HG03469 (cell line): ENCODE data around the gene GHR.

Experiments
- ATAC-seq: cut with Tn5 transposase; IDR thresholded peaks from one replicate; pipeline ENCODE4 v1.9.1; 2021; ENCODE audit warnings: mild to moderate bottlenecking, moderate library complexity, moderate number of reproducible peaks; ENCODE audit not compliant: unreplicated experiment

The GHR gene

GRCh38 chr5:42423285-42424165, at the start of gene GHR:
Gene GHR (plus strand): TSS chr5:42423439. CDS start chr5:42565875, 142,436 bp downstream.
- peak; percentile 79 for ATAC-seq

GRCh38 chr5:42374679-42375273, 48.5 kb upstream of the GHR start:
- no peak for ATAC-seq

GRCh38 chr5:42377496-42377895, 45.7 kb upstream of the GHR start:
- no peak for ATAC-seq

GRCh38 chr5:42381973-42382372, 41.3 kb upstream of the GHR start:
- ATAC-seq, result no peak

- no peak for ATAC-seq
Measured at GRCh38 chr5:42387563-42387962, 35.7 kb upstream of the GHR start.

GRCh38 chr5:42390115-42390514, 33.1 kb upstream of the GHR start:
- no peak for ATAC-seq

- no peak for ATAC-seq
Measured at GRCh38 chr5:42392917-42393316, 30.3 kb upstream of the GHR start.

- no peak for ATAC-seq
Measured at GRCh38 chr5:42396111-42396510, 27.1 kb upstream of the GHR start.

- no peak for ATAC-seq
Measured at GRCh38 chr5:42397267-42397666, 26.0 kb upstream of the GHR start.

- ATAC-seq, result no peak
Measured at GRCh38 chr5:42399702-42400101, 23.5 kb upstream of the GHR start.

GRCh38 chr5:42400474-42400873, 22.8 kb upstream of the GHR start:
- no peak for ATAC-seq

- no peak for ATAC-seq
Measured at GRCh38 chr5:42403236-42403635, 20.0 kb upstream of the GHR start.

GRCh38 chr5:42404366-42404765, 18.9 kb upstream of the GHR start:
- no peak for ATAC-seq

- ATAC-seq, result no peak
Measured at GRCh38 chr5:42419294-42419693, 3.9 kb upstream of the GHR start.

GRCh38 chr5:42422656-42423280, 471 bp upstream of the GHR start:
- no peak for ATAC-seq

- ATAC-seq, result no peak
Measured at GRCh38 chr5:42426016-42426415, 2.8 kb downstream of the GHR start.

GRCh38 chr5:42429694-42430093, 6.5 kb downstream of the GHR start:
- ATAC-seq, result no peak

- no peak for ATAC-seq
Measured at GRCh38 chr5:42434047-42434724, 10.9 kb downstream of the GHR start.

- no peak for ATAC-seq
Measured at GRCh38 chr5:42436051-42436450, 12.8 kb downstream of the GHR start.

GRCh38 chr5:42454216-42454995, 31.2 kb downstream of the GHR start:
- no peak for ATAC-seq

GRCh38 chr5:42461033-42461432, 37.8 kb downstream of the GHR start:
- ATAC-seq, result no peak
